HCT116 (cell line): ENCODE results near the gene ACOT11. TPM values are rescaled to one million over a fixed set of nuclear protein-coding genes. Genes with fewer than 3 reads are reported as not detected.

Experiments
- ATAC-seq: fragments of 200-7000 bp; cut with Tn5 transposase; 2 replicates; pipeline ENCODE4 v1.9.1; 2020; ENCODE audit warnings: mild to moderate bottlenecking, moderate library complexity
- BruUV-seq: library from RNA; stranded (reverse); fragments of 400-500 nt; replicated peaks from 2 replicates; lab custom pipeline; 2021; lab: Mats Ljungman, UMichigan
- CTCF ChIA-PET: fragments of 300-600 bp; sonication (Branson Sonifier 250); formaldehyde crosslinking; loops from one replicate; lab custom pipeline; 2021; ENCODE audit warnings: antibody characterized with exemption; lab: Charles Lee
- POLR2A ChIA-PET: fragments of 300-600, 350-600 bp; sonication (Branson Sonifier 250); formaldehyde crosslinking; loops from one replicate; lab custom pipeline; 2021; ENCODE audit warnings: antibody characterized with exemption; lab: Charles Lee
- RAD21 ChIA-PET, 2 experiments: fragments of 300-600 bp; sonication (Branson Sonifier 250); formaldehyde crosslinking; loops; one replicate each; lab custom pipeline; 2023; ENCODE audit warnings: low total read pairs in 2 of 2; ENCODE audit not compliant: uncharacterized antibody in 2 of 2, unreplicated experiment in 2 of 2, low non-redundant PET in 1 of 2; lab: Charles Lee
- DNase-seq: peaks from one replicate; pipeline ENCODE4 v3.0.0-alpha.2; 2010; ENCODE audit warnings: low read depth, low spot score
- H2AFZ ChIP-seq: fragments of 200-600 bp; shearing (Covaris generic), sonication (generic); 2 replicates; pipeline ENCODE4 v1.6.1; 2017; ENCODE audit warnings: low read depth, mixed run types, mixed read lengths, antibody characterized with exemption, low read length; ENCODE audit not compliant: poor library complexity, severe bottlenecking
- H3K27ac ChIP-seq: 2 replicates; pipeline ENCODE4 v1.5.1; 2012; ENCODE audit warnings: low read depth, low read length
- H3K27me3 ChIP-seq: fragments of 200-600 bp; sonication (generic); 2 replicates; pipeline ENCODE4 v1.6.1; 2016; ENCODE audit warnings: mixed run types, low read length, mixed read lengths; ENCODE audit not compliant: insufficient read depth
- H3K36me3 ChIP-seq, 2 experiments: fragments of 200-500 bp in 1 of 2; fragments of 200-600 bp in 1 of 2; sonication (Bioruptor generic) in 1 of 2; sonication (generic) in 1 of 2; 2 replicates each; pipeline versions ENCODE4 v1.5.1 to v1.6.1; 2014 to 2016; ENCODE audit warnings: low read length in 2 of 2, inconsistent platforms in 1 of 2, mixed read lengths in 1 of 2, mixed run types in 1 of 2; ENCODE audit not compliant: insufficient read depth in 2 of 2, control insufficient read depth in 1 of 2
- H3K4me1 ChIP-seq, 2 experiments: fragments of 200-600 bp in 1 of 2; sonication (generic) in 1 of 2; 2 replicates each; pipeline versions ENCODE4 v1.5.1 to v1.6.1; 2012 to 2017; ENCODE audit warnings: low read length in 2 of 2, inconsistent platforms in 1 of 2, mild to moderate bottlenecking in 1 of 2, mixed read lengths in 1 of 2, mixed run types in 1 of 2, moderate library complexity in 1 of 2; ENCODE audit not compliant: insufficient read depth in 2 of 2, control insufficient read depth in 1 of 2
- H3K4me2 ChIP-seq: fragments of 200-600 bp; sonication (generic); 2 replicates; pipeline ENCODE4 v1.6.1; 2017; ENCODE audit warnings: mixed run types, low read length, mixed read lengths
- H3K4me3 ChIP-seq, 2 experiments: fragments of 200-600 bp in 1 of 2; sonication (generic) in 1 of 2; replicated peaks in 1 of 2; 2 replicates each; pipeline ENCODE4 v1.5.1; 2011 to 2016; ENCODE audit warnings: low read length in 2 of 2, control low read depth in 1 of 2, low read depth in 1 of 2, mild to moderate bottlenecking in 1 of 2, mixed read lengths in 1 of 2, mixed run types in 1 of 2
- H3K79me2 ChIP-seq: fragments of 200-600 bp; sonication (generic); 2 replicates; pipeline ENCODE4 v1.6.1; 2017; ENCODE audit warnings: mild to moderate bottlenecking, mixed run types, low read length, moderate library complexity, mixed read lengths; ENCODE audit not compliant: insufficient read depth
- H3K9ac ChIP-seq: fragments of 200-600 bp; sonication (generic); 2 replicates; pipeline ENCODE4 v1.6.1; 2016; ENCODE audit warnings: low read length, mixed read lengths
- H3K9me2 ChIP-seq: fragments of 200-600 bp; sonication (generic), shearing (Covaris generic); 2 replicates; pipeline ENCODE4 v1.6.1; 2017; ENCODE audit warnings: mixed run types, mild to moderate bottlenecking, moderate library complexity; ENCODE audit not compliant: insufficient read depth
- H3K9me3 ChIP-seq, 2 experiments: fragments of 200-500 bp in 1 of 2; fragments of 200-600 bp in 1 of 2; sonication (Bioruptor generic) in 1 of 2; sonication (generic) in 1 of 2; 2 replicates each; pipeline ENCODE4 v1.6.1; 2014 to 2017; ENCODE audit warnings: low read length in 2 of 2, mixed read lengths in 2 of 2, inconsistent platforms in 1 of 2, low read depth in 1 of 2, mild to moderate bottlenecking in 1 of 2, mixed run types in 1 of 2, moderate library complexity in 1 of 2; ENCODE audit not compliant: control insufficient read depth in 1 of 2, insufficient read depth in 1 of 2
- H4K20me1 ChIP-seq: fragments of 200-600 bp; sonication (generic), shearing (Covaris generic); 2 replicates; pipeline ENCODE4 v1.6.1; 2017; ENCODE audit warnings: mixed run types, mild to moderate bottlenecking, moderate library complexity; ENCODE audit not compliant: insufficient read depth
- ATF3 ChIP-seq: IDR thresholded peaks from 2 replicates; pipeline ENCODE4 v1.6.1; 2012
- CBX3 ChIP-seq: IDR thresholded peaks from 2 replicates; pipeline ENCODE4 v1.6.1; 2012; ENCODE audit warnings: low read depth
- CEBPB ChIP-seq: IDR thresholded peaks from 2 replicates; pipeline ENCODE4 v1.6.1; 2012; ENCODE audit warnings: low read depth
- EGR1 ChIP-seq: IDR thresholded peaks from 2 replicates; pipeline ENCODE4 v1.6.1; 2012; ENCODE audit warnings: low read depth
- ELF1 ChIP-seq: IDR thresholded peaks from 2 replicates; pipeline ENCODE4 v1.6.1; 2012; ENCODE audit warnings: low read depth, borderline replicate concordance
- EZH2phosphoT487 ChIP-seq: fragments of 200-600 bp; IDR thresholded peaks from 2 replicates; pipeline ENCODE4 v1.6.1; 2018; ENCODE audit warnings: antibody characterized with exemption, borderline replicate concordance
- FOSL1 ChIP-seq: IDR thresholded peaks from 2 replicates; pipeline ENCODE4 v1.6.1; 2012; ENCODE audit warnings: low read depth
- JUND ChIP-seq: IDR thresholded peaks from 2 replicates; pipeline ENCODE4 v1.6.1; 2012
- MAX ChIP-seq: IDR thresholded peaks from 2 replicates; pipeline ENCODE4 v1.6.1; 2012
- POLR2A ChIP-seq: IDR thresholded peaks from 2 replicates; pipeline ENCODE4 v1.7.0; 2011; ENCODE audit warnings: borderline replicate concordance; ENCODE audit not compliant: insufficient read depth, insufficient read length; ENCODE audit errors: extremely low read depth
- POLR2AphosphoS5 ChIP-seq: IDR thresholded peaks from 2 replicates; pipeline ENCODE4 v1.6.1; 2011; ENCODE audit warnings: mild to moderate bottlenecking, low read depth, low read length, moderate library complexity
- RAD21 ChIP-seq: IDR thresholded peaks from 2 replicates; pipeline ENCODE4 v1.6.1; 2012; ENCODE audit warnings: low read depth, mild to moderate bottlenecking
- REST ChIP-seq: IDR thresholded peaks from 2 replicates; pipeline ENCODE4 v1.6.1; 2012; ENCODE audit warnings: low read depth
- SIN3A ChIP-seq: IDR thresholded peaks from 2 replicates; pipeline ENCODE4 v1.6.1; 2012; ENCODE audit warnings: low read depth
- SP1 ChIP-seq: IDR thresholded peaks from 2 replicates; pipeline ENCODE4 v1.6.1; 2012; ENCODE audit warnings: low read depth
- SRF ChIP-seq: IDR thresholded peaks from 2 replicates; pipeline ENCODE4 v1.6.1; 2012; ENCODE audit warnings: low read depth
- TCF7L2 ChIP-seq: IDR thresholded peaks from 2 replicates; pipeline ENCODE4 v1.7.0; 2011; ENCODE audit warnings: borderline replicate concordance, inconsistent platforms; ENCODE audit not compliant: insufficient read depth, insufficient read length; ENCODE audit errors: extremely low read depth
- YY1 ChIP-seq: IDR thresholded peaks from 2 replicates; pipeline ENCODE4 v1.6.1; 2011; ENCODE audit warnings: low read length, low read depth, moderate library complexity, mild to moderate bottlenecking; ENCODE audit not compliant: insufficient replicate concordance; ENCODE audit errors: extremely low read depth
- ZBTB33 ChIP-seq: IDR thresholded peaks from 2 replicates; pipeline ENCODE4 v1.6.1; 2011; ENCODE audit warnings: mild to moderate bottlenecking, low read length, moderate library complexity; ENCODE audit not compliant: insufficient replicate concordance; ENCODE audit errors: extremely low read depth
- ZFX ChIP-seq: fragments of 450-650 bp; IDR thresholded peaks from 2 replicates; pipeline ENCODE4 v1.6.1; 2017
- ZNF274 ChIP-seq: fragments of 200-500 bp; sonication (Bioruptor generic); IDR thresholded peaks from 2 replicates; pipeline ENCODE4 v1.6.1; 2014; ENCODE audit warnings: mild to moderate bottlenecking, low read depth, low read length, inconsistent platforms
- intact Hi-C: fragments of 100-400 bp; cut with micrococcal nuclease; formaldehyde crosslinking; loops from 2 replicates; pipeline ENCODE4 v1.10.0; 2022
- total RNA-seq: library from RNA; stranded (reverse); gene quantifications from one replicate; pipeline ENCODE4 v1.2.1, GENCODE V29; 2021; ENCODE audit not compliant: unreplicated experiment

The ACOT11 gene
- total RNA-seq, 1 experiment from 2014 or later = 31.1 TPM

- H2AFZ ChIP-seq = peak overlapping the region; percentile 17
- ChIA-PET RAD21 (interaction anchor here (0.5 to 1.3 kb wide), 2 partner anchors 9 to 66 kb away, joined by 3 read pairs; no protein-coding TSS in a partner anchor), POLR2A (interaction anchor here (1.0 to 1.5 kb wide), 3 partner anchors 16 to 300 kb away, joined by 3 to 4 read pairs (median 3); partner anchors contain the start of genes CYB5RL and MRPL37), CTCF (interaction anchor here (0.7 to 2.3 kb wide), 12 partner anchors 11 to 418 kb away, joined by 3 to 26 read pairs (median 4); partner anchors contain the start of gene ACOT11)
- H3K4me1 ChIP-seq = peaks cover 13 to 19% of the 10 kb centered on the region in 2 experiments
- no peaks in the 10 kb centered on the region for H3K36me3 ChIP-seq
- peak overlapping the region; percentile 45 to 56 for H3K4me3 ChIP-seq
- no peaks in the 10 kb centered on the region for H3K27me3 ChIP-seq
- peak overlapping the region; percentile 32; the same call in 1 of the 2 replicates for H3K27ac ChIP-seq
- no peaks in the 10 kb centered on the region for H3K9me2 ChIP-seq
- no peaks in the 10 kb centered on the region for H3K79me2 ChIP-seq
- H3K9me3 ChIP-seq = no peaks in the 10 kb centered on the region
- BruUV-seq = no TSS peak
- intact Hi-C loops = no loop called here
- peak; percentile 81 for ATAC-seq
- no peaks in the 10 kb centered on the region for H4K20me1 ChIP-seq
- peak overlapping the region; percentile 79 for H3K4me2 ChIP-seq
- H3K9ac ChIP-seq = peak overlapping the region; percentile 57
- no peak for DNase-seq
- TF ChIP-seq ZBTB33 (no peak), ELF1 (no peak), SP1 (no peak), YY1 (peak; percentile 55), TCF7L2 (no peak), EZH2phosphoT487 (no peak), FOSL1 (no peak), EGR1 (no peak), ZFX (peak; percentile 19; the same call in 1 of the 2 replicates), CBX3 (no peak), POLR2AphosphoS5 (peak; percentile 38; the same call in 1 of the 2 replicates), SIN3A (no peak), ATF3 (no peak), MAX (no peak), JUND (no peak), REST (no peak), CEBPB (no peak), RAD21 (peak; percentile 55), POLR2A (no peak), ZNF274 (no peak), SRF (no peak)
Measured at GRCh38 chr1:54499360-54500106, 48.5 kb upstream of the ACOT11 start.
